GM12878 (cell line): ENCODE measurements around the gene COQ8B. TPM values are rescaled to one million over a fixed set of nuclear protein-coding genes. Genes with fewer than 3 reads are reported as not detected.

Experiments used
- ATAC-seq: fragments of 200-7000 bp; cut with Tn5 transposase; 3 replicates; pipeline ENCODE4 v1.9.1; 2020; ENCODE audit warnings: mild to moderate bottlenecking, moderate library complexity
- BruUV-seq: library from RNA; stranded (reverse); fragments of 400-500 nt; replicated peaks from 2 replicates; lab custom pipeline; 2021; lab: Mats Ljungman, UMichigan
- CTCF ChIA-PET: fragments of 300-600 bp; sonication (Branson Sonifier 250); formaldehyde crosslinking; extraction: SDS; loops from one replicate; lab custom pipeline; 2021; ENCODE audit warnings: inconsistent platforms; lab: Yijun Ruan, JAX
- POLR2A ChIA-PET: fragments of 350-600 bp; formaldehyde crosslinking; extraction: SDS; loops from one replicate; lab custom pipeline; 2021; ENCODE audit warnings: inconsistent platforms; lab: Charles Lee
- RAD21 ChIA-PET: fragments of 300-600 bp; sonication (Branson Sonifier 250); formaldehyde crosslinking; loops from one replicate; lab custom pipeline; 2023; ENCODE audit warnings: antibody characterized with exemption; ENCODE audit not compliant: unreplicated experiment; lab: Charles Lee
- SMC1A ChIA-PET: fragments of 300-600 bp; sonication (Branson Sonifier 250); formaldehyde crosslinking; loops from one replicate; lab custom pipeline; 2023; ENCODE audit not compliant: unreplicated experiment, uncharacterized antibody; lab: Charles Lee
- DNase-seq: peaks from one replicate; pipeline ENCODE4 v3.0.0-alpha.2; 2011; ENCODE audit warnings: low read depth, low spot score
- FAIRE-seq: peaks from 3 replicates; lab custom pipeline; 2011; peaks lifted over from hg19 to GRCh38; lab: Jason Lieb, UNC
- H2AFZ ChIP-seq: 2 replicates; pipeline ENCODE4 v1.6.0; 2011; ENCODE audit warnings: low read depth, low read length, control low read depth; ENCODE audit not compliant: control insufficient read depth
- H3K27ac ChIP-seq: 2 replicates; pipeline ENCODE4 v1.5.1; 2011; ENCODE audit warnings: control low read depth; ENCODE audit not compliant: control insufficient read depth, insufficient read depth
- H3K27me3 ChIP-seq, 2 experiments: replicated peaks in 1 of 2; 2 replicates each; pipeline versions ENCODE4 v1.6.0 to v1.6.1; 2011; ENCODE audit warnings: low read length in 1 of 2; ENCODE audit not compliant: control insufficient read depth in 2 of 2, insufficient read depth in 2 of 2
- H3K36me3 ChIP-seq, 2 experiments: 2 replicates each; pipeline ENCODE4 v1.5.1; 2011; ENCODE audit warnings: low read length in 1 of 2; ENCODE audit not compliant: control insufficient read depth in 2 of 2, insufficient read depth in 2 of 2
- H3K4me1 ChIP-seq: 2 replicates; pipeline ENCODE4 v1.6.1; 2011; ENCODE audit warnings: mild to moderate bottlenecking, low read length, moderate library complexity, mixed read lengths; ENCODE audit not compliant: control insufficient read depth, insufficient read depth
- H3K4me2 ChIP-seq: 2 replicates; pipeline ENCODE4 v1.6.0; 2011; ENCODE audit warnings: control low read depth; ENCODE audit not compliant: control insufficient read depth, insufficient read depth
- H3K4me3 ChIP-seq: fragments of 200-600 bp; sonication (generic); 2 replicates; pipeline ENCODE4 v1.5.1; 2016
- H3K79me2 ChIP-seq: 2 replicates; pipeline ENCODE4 v1.6.0; 2011; ENCODE audit warnings: low read length; ENCODE audit not compliant: control insufficient read depth, insufficient read depth
- H3K9ac ChIP-seq: 2 replicates; pipeline ENCODE4 v1.8.0; 2011; ENCODE audit warnings: low read length, control low read depth, mixed read lengths; ENCODE audit not compliant: control insufficient read depth, insufficient read depth
- H3K9me3 ChIP-seq: replicated peaks from 3 replicates; pipeline ENCODE4 v1.5.1; 2011; ENCODE audit warnings: mild to moderate bottlenecking, low read length; ENCODE audit not compliant: control insufficient read depth, insufficient read depth
- H4K20me1 ChIP-seq: 2 replicates; pipeline ENCODE4 v1.6.0; 2011; ENCODE audit not compliant: control insufficient read depth, insufficient read depth
- ZBTB40 ChIP-seq: fragments of 450-650 bp; IDR thresholded peaks from 2 replicates; pipeline ENCODE4 v1.6.1; 2016; ENCODE audit warnings: mild to moderate bottlenecking, moderate library complexity, borderline replicate concordance
- ZZZ3 ChIP-seq: IDR thresholded peaks from 2 replicates; pipeline ENCODE4 v1.6.1; 2011; ENCODE audit warnings: low read depth; ENCODE audit not compliant: control insufficient read depth, insufficient read length
- WGBS: methylation state at CpG from one replicate; pipeline ENCODE4 v1.1.6; 2016; ENCODE audit warnings: low lambda C conversion rate; ENCODE audit not compliant: insufficient replicate concordance, insufficient coverage; ENCODE audit errors: missing lambda C conversion rate; 5-methylcytosine and 5-hydroxymethylcytosine counted together
- in situ Hi-C: fragments of 300-500 bp; cut with MboI; formaldehyde crosslinking; loops from 9 replicates; pipeline ENCODE4 v1.14.3; 2018; ENCODE audit warnings: mixed read lengths
- intact Hi-C: fragments of 100-400 bp; cut with micrococcal nuclease; formaldehyde crosslinking; loops from one replicate; pipeline ENCODE4 v1.14.2; 2022; ENCODE audit not compliant: unreplicated experiment
- polyA plus RNA-seq, 11 experiments: library from polyadenylated mRNA; depleted of rRNA in 4 of 11; unstranded in 6 of 11; stranded (reverse) in 5 of 11; fragments of >200 nt; fragmentation: Nextera tagmentation in 4 of 11; fragmentation: Illumina TruSeq in 1 of 11; extraction: Ambion mirVana in 4 of 11; extraction: Trizol in 1 of 11; gene quantifications; 1 replicate in 1 of 11; 2 replicates in 10 of 11; pipeline versions ENCODE4 v1.2.1 to v1.2.3, GENCODE V29; 2011 to 2016; ENCODE audit warnings: inconsistent platforms in 2 of 11, missing spikeins in 2 of 11, low read depth in 1 of 11
- total RNA-seq, 4 experiments: library from RNA; depleted of rRNA in 3 of 4; stranded (reverse); fragments of >200 nt in 3 of 4; fragmentation: Illumina TruSeq in 1 of 4; extraction: Trizol in 1 of 4; gene quantifications; 2 replicates each; pipeline versions ENCODE4 v1.2.1 to v1.2.3, GENCODE V29; 2013 to 2021

Gene COQ8B
- total and polyA plus RNA-seq, 10 of the 15 experiments (the other 5 are each of a cell fraction or from before 2014, with no cell fraction given) = 0.39 to 37.1 (median 16.8) TPM

GRCh38 chr19:40726279-40726678, 9.6 kb upstream of the COQ8B start:
- Histone ChIP-seq H3K9ac (no peak overlapping the region), H3K9me3 (no peaks in the 10 kb centered on the region), H3K4me3 (no peak overlapping the region), H3K4me1 (no peaks in the 10 kb centered on the region), H3K27me3 (no peaks in the 10 kb centered on the region), H3K27ac (no peak overlapping the region), H4K20me1 (no peaks in the 10 kb centered on the region), H2AFZ (no peak overlapping the region), H3K79me2 (no peaks in the 10 kb centered on the region), H3K36me3 (peaks cover 0 to 3% of the 10 kb centered on the region in 2 experiments), H3K4me2 (no peak overlapping the region)
- ChIA-PET POLR2A (no interaction called here), RAD21 (no interaction called here), CTCF (interaction anchor here (1.1 kb wide), 1 partner anchor 93 kb away, joined by 3 read pairs; no protein-coding TSS in a partner anchor), SMC1A (no interaction called here)
- FAIRE-seq = no peak
- no peak for DNase-seq
- ATAC-seq = no peak
- BruUV-seq = no TSS peak
- in situ Hi-C loops (no loop called here), intact Hi-C loops (no loop called here)
- WGBS = 94% methylated on average over 4 of the region's 4 CpGs
- TF ChIP-seq ZBTB40 (peak; percentile 40; the same call in 1 of the 2 replicates), ZZZ3 (no peak)
